H4 (cell line): ENCODE measurements around the gene OR10G2. TPM values are rescaled to one million over a fixed set of nuclear protein-coding genes. Genes with fewer than 3 reads are reported as not detected.
A peak's percentile ranks its signal among the peaks of the same experiment; 100 is the strongest.
"Not testable (repeated sequence)": the region's sequence is repeated elsewhere in the genome, so short reads cannot be mapped to it uniquely, and the experiment has no call there.

Experiments used
- DNase-seq: peaks from one replicate; pipeline ENCODE4 v3.0.0-alpha.2; 2015; ENCODE audit warnings: low spot score
- total RNA-seq: library from RNA; depleted of rRNA; stranded (reverse); fragments of >200 nt; shearing (Covaris generic); gene quantifications from 2 replicates; pipeline ENCODE4 v1.2.3, GENCODE V29; 2014; rRNA removed

OR10G2 gene
- not detected in 2 replicates for total RNA-seq

DNA sequence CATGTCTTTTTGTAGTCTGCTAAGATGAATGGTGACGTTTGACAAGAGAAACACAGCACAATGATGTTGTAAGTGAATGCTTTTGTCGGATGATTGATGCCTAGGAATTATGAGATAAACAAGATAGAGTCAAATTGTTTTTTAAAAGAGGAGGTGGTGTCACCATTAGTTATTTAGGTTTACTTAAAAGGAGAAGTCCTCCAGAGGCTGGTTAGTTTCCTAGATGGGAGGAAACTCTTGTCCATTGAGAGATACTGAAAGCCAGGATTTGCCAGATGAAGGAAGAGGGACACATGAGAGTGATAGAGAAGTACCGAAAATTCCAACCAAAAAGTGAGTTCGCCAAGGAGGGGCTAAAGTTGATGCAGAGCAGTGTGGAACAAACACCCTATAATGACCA, at the start of gene OR10G2:
OR10G2 (minus strand) TSS at position 101 of the 400 bp plus-strand sequence; CDS start at position 3, 98 bp downstream.
- DNase-seq, result no peak

GRCh38 chr14:21680072-21680471, 45.3 kb upstream of the OR10G2 start:
- no peak for DNase-seq

GRCh38 chr14:21675566-21675965, 40.8 kb upstream of the OR10G2 start:
- DNase-seq, result no peak

DNA sequence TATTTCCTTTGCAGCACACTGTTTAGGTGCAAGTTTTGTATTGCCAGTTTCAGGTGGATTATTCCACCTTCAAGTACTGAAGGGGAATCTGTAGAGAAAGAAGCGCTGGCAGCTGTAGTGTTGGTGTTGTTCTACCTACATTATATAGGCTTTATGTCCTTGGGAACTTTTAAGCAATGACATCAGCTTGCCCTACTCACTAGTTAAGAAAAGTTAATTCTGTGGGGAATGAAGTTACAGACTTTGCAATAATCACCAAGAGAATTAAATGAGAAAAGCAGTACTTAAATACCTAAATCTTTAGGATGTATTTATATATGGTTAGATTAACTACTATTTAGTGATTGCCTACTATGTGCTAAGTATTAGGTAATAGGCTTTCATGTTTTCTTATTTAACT, 39.0 kb upstream of the OR10G2 start, which contains the start of gene OR4E1:
OR4E1 (minus strand) TSS at position 101 of the 400 bp plus-strand sequence. CDS start 2,883 bp downstream, outside the sequence.
- no peak for DNase-seq

GRCh38 chr14:21672116-21672515, 37.4 kb upstream of the OR10G2 start:
- DNase-seq, result no peak

DNA sequence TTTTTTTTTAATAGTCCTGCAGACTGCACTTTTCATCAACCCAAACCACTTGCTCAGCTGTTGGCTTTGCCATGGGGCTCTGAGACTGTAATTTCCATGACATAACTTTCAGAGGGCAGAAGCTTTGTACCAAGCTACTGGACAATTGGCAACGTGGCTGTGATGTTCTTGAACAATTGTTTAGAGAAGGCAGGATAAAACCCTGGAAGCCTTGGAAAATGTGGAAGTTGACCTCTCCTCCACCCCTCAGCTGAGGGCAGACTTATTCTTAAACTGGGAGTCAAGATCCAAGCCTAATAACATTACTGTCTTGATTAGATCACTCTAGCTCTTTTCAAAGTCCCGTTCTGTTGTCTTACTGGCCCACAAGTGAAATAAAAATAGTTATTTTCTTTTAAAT, 36.6 kb upstream of the OR10G2 start:
- no peak for DNase-seq

- DNase-seq, result no peak
These were observed 34.5 kb upstream of the OR10G2 start for GRCh38 chr14:21669284-21669683.

DNA sequence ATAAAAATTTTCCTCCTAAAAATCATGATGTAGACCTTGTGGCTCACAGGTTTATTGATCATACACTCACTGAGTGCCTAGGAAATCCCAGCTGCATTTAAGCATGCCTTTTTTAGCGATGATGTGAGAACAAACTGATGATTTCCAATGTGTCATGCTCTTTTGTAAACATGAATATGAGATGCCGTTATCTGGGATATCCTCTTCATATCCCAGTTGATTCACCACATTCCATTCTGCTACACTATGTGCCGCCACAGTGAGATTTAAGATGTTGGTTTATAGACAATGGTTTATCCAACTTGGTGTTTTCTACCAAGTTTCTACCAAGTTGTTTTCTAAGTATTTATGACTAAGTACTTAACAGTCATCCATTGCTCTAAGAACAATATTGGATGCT, 33.6 kb upstream of the OR10G2 start:
- peak; percentile 39 for DNase-seq

GRCh38 chr14:21656980-21657379, 22.2 kb upstream of the OR10G2 start:
- no peak for DNase-seq

DNA sequence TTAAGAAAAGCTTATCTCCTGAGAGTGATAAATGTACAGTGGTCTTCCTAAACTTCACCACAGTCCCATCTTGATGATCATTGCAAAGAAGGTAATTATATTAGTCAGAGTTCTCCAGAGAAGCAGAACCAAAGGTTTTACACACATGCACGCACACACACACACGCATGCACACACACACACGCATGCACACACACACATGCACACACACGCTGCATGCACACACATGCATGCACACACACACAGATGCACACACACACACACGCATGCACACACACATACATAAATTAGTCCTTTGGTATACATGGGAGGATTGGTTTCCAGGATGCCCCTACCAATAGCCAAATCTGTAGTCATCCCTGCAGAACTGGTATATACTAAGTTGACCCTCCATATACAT, 19.5 kb upstream of the OR10G2 start:
- no peak for DNase-seq

DNA sequence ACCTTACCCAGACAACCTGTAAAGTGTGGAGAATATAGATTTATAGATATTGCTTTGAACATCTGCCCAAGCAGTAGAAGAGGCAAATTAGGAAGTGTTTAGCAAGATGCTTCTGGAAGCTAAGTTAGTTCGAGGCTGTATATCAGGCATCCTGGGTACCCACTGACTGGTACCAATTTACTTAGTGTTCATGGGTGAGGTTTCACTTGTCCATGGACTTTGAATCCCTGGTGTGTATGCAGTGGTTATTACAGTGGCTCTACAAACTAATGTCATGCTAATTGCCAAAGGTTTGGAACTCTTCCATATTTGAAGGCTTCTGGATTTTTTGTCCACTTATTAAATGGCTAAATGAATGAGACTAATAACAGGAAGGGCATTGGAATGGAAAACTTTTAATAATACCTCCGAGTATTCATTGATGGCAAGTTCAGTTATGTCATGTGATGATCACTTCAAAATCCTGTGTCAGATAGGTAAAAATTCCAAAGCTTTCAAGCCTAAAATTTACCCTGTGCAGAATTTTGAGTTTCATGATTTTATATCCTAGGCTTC, 18.7 kb upstream of the OR10G2 start, which contains the start of gene OR4E2:
OR4E2 (plus strand) TSS at position 505 of the 555 bp plus-strand sequence. CDS start 11,248 bp downstream, outside the sequence.
- DNase-seq, result no peak

DNA sequence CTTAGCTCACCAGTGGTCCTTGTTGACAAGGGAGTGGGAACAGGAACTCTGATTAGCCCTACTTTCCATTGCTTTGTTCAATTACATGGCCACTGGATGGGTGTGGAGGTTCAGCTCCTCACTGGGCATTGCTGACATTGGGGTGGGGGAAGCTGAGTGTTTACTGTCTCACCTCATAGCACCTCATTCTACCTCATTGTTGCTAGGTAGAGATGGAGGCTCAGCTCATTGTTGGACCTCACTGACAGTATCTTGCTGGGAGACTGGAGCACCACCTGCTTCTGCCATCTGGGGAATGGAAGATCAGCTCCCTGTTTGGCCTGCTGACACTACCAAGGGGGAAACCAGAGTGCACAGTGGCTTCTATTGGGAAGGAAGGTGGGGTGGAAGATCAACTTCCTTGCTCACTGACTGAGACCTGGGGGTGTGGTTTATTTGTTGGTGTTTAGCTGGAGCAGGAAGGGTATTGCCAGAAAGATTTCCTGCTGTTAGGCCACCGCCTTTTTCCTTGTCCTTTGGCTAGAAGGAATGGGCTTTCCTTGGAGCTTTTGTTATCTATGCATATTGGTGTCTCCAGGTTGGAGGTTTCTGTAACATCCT, 17.6 kb upstream of the OR10G2 start:
- DNase-seq, result no peak

DNA sequence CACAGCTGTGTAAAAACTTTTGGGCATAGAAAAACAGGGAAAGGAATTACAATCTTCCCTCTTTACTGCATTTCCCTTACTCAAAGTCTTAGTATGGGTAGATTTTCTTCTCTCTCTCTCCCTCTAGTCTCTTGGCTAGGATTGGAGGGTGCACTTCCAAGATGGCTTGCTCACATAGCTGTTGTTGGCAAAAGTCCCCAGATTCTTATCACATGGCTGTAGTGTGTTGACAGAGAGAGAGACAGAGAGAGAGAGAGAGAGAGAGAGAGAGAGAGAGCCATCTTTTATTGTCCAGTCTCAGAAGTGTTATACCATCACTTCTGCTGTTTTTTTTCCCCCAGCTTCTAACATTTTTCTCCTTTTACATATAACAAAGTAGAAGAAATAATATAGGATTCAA, 12.6 kb upstream of the OR10G2 start:
- DNase-seq, result peak; percentile 20

- DNase-seq, result no peak
These were observed 8.7 kb upstream of the OR10G2 start for GRCh38 chr14:21643407-21643806.

DNA sequence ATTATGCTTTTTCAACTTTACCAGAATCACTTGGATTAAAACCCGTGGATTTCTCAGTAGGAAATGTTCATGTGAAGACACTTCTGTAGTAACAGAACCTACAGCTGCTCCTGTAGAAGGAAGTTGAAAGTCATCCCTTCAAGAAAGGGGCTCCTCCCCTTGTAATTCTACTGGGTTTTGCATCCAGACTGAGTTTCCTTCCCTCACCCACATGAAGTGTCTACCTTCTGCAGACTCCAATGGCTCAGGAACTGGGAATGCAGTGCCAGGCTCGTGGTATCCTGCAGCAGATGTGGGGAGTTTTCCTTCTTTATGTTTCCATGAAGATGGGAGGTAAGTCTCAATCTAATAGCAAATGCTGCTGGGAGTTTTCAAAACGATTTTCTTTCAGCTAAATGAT, 7.9 kb upstream of the OR10G2 start:
- no peak for DNase-seq

- DNase-seq, result no peak
These were observed 3.7 kb downstream of the OR10G2 start for GRCh38 chr14:21631084-21631483.

GRCh38 chr14:21630503-21630902, 4.2 kb downstream of the OR10G2 start:
- DNase-seq, result not testable (repeated sequence)

DNA sequence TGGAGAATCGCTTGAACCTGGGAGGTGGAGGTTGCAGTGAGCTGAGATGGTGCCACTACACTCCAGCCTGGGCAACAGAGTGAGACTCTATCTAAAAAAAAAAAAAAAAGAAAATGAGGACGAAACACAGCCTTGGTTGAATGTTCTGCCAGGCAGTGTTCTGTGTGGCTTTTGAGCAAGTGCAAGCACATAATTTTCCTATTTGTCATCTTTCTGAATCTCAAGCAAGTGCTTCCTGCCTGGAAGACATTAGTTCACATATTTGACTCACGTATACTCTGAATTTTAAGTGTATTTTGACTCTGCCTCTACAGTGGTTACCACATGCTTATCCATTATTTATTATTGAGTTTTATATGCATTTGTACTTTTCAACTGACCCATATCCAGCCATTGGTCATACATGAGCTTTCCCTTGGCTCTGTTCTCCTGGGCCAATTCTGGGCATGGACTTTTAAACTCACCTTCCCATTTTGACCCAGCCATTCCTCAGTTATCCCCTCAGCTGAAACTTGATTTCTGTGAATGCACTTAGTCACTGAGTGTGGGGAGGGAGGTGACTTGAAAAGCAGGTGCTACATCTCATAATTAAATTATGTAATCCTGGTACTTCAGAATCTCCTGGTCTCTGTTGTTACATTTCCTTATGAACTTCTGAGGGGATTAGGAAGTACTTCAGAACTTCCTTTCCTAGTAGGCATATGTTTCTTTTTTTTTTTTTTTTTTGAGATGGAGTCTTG, 8.1 kb downstream of the OR10G2 start:
- no peak for DNase-seq

- DNase-seq, result no peak
These were observed 17.1 kb downstream of the OR10G2 start for GRCh38 chr14:21617614-21618013.

DNA sequence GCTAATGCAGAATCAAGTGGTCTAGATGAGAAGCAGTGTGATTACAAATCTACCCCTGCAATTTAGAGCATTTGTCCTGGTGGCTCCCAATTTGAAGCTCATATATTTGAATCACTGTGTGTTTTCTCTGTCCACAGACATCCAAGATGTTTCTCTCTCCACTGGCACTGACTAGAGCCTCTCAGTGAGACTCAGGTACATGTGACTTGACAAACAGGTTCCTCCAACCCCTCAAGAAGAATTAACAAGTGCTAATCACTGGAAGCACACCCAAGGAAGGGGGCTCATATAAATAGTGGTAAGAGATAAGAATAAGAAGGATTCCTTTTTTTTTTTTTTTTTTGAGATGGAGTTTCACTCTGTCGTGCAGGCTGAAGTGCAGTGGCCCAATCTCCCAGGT, 20.5 kb downstream of the OR10G2 start:
- DNase-seq, result no peak

- no peak for DNase-seq
These were observed 22.4 kb downstream of the OR10G2 start for GRCh38 chr14:21612324-21612723.

DNA sequence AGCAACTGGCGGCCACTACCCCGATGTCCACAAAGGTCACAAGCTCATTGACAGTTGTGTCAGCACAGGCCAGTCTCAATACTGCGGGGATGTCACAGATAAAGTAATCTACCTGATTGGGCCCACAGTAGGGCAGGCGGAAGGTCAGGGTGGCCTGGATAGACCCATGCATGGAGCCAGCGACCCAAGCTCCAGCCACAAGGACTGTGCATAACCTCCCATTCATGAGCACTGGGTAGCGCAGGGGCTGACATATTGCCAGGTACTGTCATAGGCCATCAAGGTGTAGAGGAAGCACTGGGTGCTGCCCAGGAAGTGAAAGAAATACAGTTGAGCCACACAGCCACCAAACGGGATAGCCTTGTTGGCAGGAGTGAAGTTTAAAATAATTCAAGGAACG, 32.6 kb downstream of the OR10G2 start:
- DNase-seq, result not testable (repeated sequence)

DNA sequence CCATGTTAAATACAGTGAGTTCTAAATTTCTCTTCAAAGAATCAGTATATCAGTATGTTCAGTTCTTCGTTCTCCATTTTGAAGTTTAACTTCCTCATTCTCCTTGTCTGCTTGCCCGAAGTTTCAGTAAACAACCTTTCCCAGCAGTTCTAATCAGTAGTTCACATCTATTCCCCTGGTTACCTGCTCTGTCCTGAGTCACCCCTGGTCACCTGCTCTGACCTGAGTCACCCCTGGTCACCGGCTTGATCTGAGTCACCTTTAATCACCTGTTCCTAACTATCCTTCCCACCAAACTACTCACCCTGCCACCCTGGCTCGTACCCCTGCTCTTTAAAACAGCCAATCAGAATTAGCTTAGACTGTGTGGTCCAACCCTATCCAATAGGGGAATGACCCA, 45.4 kb downstream of the OR10G2 start:
- no peak for DNase-seq
